HepG2 (cell line): ENCODE results near the gene GIPC3. TPM values are rescaled to one million over a fixed set of nuclear protein-coding genes. Genes with fewer than 3 reads are reported as not detected.

ENCODE experiments used
- ARNT ChIP-seq: fragments of 450-650 bp; IDR thresholded peaks from 2 replicates; pipeline ENCODE4 v1.6.1; 2017
- CREM ChIP-seq, 2 experiments: sonication (generic) in 1 of 2; formaldehyde crosslinking in 1 of 2; IDR thresholded peaks; 2 replicates each; pipeline versions ENCODE4 v1.4.0 to v1.6.1; 2016 to 2020; ENCODE audit warnings: antibody characterized with exemption in 1 of 2, mild to moderate bottlenecking in 1 of 2, missing genetic modification reagents in 1 of 2
- IRX3 ChIP-seq: sonication (generic); formaldehyde crosslinking; IDR thresholded peaks from 2 replicates; pipeline ENCODE4 v1.8.1; 2023; ENCODE audit warnings: mild to moderate bottlenecking, low read depth, missing genetic modification reagents, borderline replicate concordance
- POLR2A ChIP-seq, 2 experiments: IDR thresholded peaks; 2 replicates each; pipeline ENCODE4 v1.6.1; 2011; ENCODE audit warnings: low read depth in 2 of 2, low read length in 2 of 2, mild to moderate bottlenecking in 1 of 2, moderate library complexity in 1 of 2; ENCODE audit not compliant: insufficient read depth in 1 of 2
- SOX13 ChIP-seq, 3 experiments: fragments of 450-650 bp in 1 of 3; sonication (generic) in 1 of 3; formaldehyde crosslinking in 1 of 3; IDR thresholded peaks in 2 of 3; conservative IDR thresholded peaks in 1 of 3; 2 replicates each; pipeline versions ENCODE4 v1.5.0 to v1.6.1; 2016 to 2020; ENCODE audit warnings: antibody characterized with exemption in 1 of 3, mild to moderate bottlenecking in 1 of 3, missing compliant biosample characterization in 1 of 3, missing genetic modification reagents in 1 of 3, moderate library complexity in 1 of 3
- ZKSCAN1 ChIP-seq: fragments of 150-350 bp; IDR thresholded peaks from 2 replicates; pipeline ENCODE4 v1.6.1; 2014; ENCODE audit warnings: low read length
- ZNF331 ChIP-seq: sonication (generic); formaldehyde crosslinking; IDR thresholded peaks from 2 replicates; pipeline ENCODE4 v1.4.0; 2020; ENCODE audit warnings: missing genetic modification reagents
- ZNF333 ChIP-seq: sonication (generic); formaldehyde crosslinking; IDR thresholded peaks from 2 replicates; pipeline ENCODE4 v1.4.0; 2020; ENCODE audit warnings: mild to moderate bottlenecking, missing genetic modification reagents, borderline replicate concordance
- ZNF431 ChIP-seq: sonication (generic); formaldehyde crosslinking; IDR thresholded peaks from 2 replicates; pipeline ENCODE4 v1.9.0; 2022; ENCODE audit warnings: missing genetic modification reagents, low read depth, mild to moderate bottlenecking, borderline replicate concordance
- ZNF501 ChIP-seq: sonication (generic); formaldehyde crosslinking; IDR thresholded peaks from 2 replicates; pipeline ENCODE4 v1.5.1; 2020; ENCODE audit warnings: mild to moderate bottlenecking, moderate library complexity, missing genetic modification reagents
- ZNF605 ChIP-seq: sonication (generic); formaldehyde crosslinking; IDR thresholded peaks from 2 replicates; pipeline ENCODE4 v1.8.0; 2022; ENCODE audit warnings: mild to moderate bottlenecking, missing genetic modification reagents
- ZNF891 ChIP-seq: sonication (generic); formaldehyde crosslinking; IDR thresholded peaks from 2 replicates; pipeline ENCODE4 v1.5.0; 2020; ENCODE audit warnings: mild to moderate bottlenecking, missing genetic modification reagents
- polyA plus RNA-seq, 8 experiments: library from polyadenylated mRNA; depleted of rRNA in 3 of 8; stranded (reverse) in 7 of 8; unstranded in 1 of 8; fragments of >200 nt; fragmentation: Illumina TruSeq in 4 of 8; extraction: Trizol in 4 of 8; gene quantifications; 2 replicates each; pipeline versions ENCODE4 v1.2.1 to v1.2.3, GENCODE V29; 2011 to 2016; ENCODE audit warnings: low read depth in 4 of 8, missing spikeins in 1 of 8, mixed read lengths in 1 of 8; ENCODE audit not compliant: insufficient read depth in 1 of 8
- total RNA-seq, 5 experiments: library from RNA; depleted of rRNA; stranded (reverse); fragments of >200 nt; fragmentation: Illumina TruSeq; extraction: Trizol; gene quantifications; 2 replicates each; pipeline ENCODE4 v1.2.3, GENCODE V29; 2016; ENCODE audit warnings: low read depth in 1 of 5
- TF ChIP-seq, protein P1 (sequence below): sonication (generic); formaldehyde crosslinking; IDR thresholded peaks from 2 replicates; pipeline ENCODE4 v1.5.0; 2020; ENCODE audit warnings: mild to moderate bottlenecking, missing genetic modification reagents
- TF ChIP-seq, protein P2 (sequence below): sonication (generic); formaldehyde crosslinking; IDR thresholded peaks from 2 replicates; pipeline ENCODE4 v1.5.0; 2020; ENCODE audit warnings: mild to moderate bottlenecking, missing genetic modification reagents, borderline replicate concordance
- TF ChIP-seq, protein P3 (sequence below): IDR thresholded peaks from 2 replicates; pipeline ENCODE4 v1.6.1; 2016; ENCODE audit warnings: low read depth, control low read depth
- TF ChIP-seq, protein P4 (sequence below): sonication (generic); formaldehyde crosslinking; IDR thresholded peaks from 2 replicates; pipeline ENCODE4 v1.4.0; 2020; ENCODE audit warnings: mild to moderate bottlenecking, missing genetic modification reagents

Gene GIPC3
- total and polyA plus RNA-seq, 2 of the 13 experiments (the other 11 are each of a cell fraction or from before 2014, with no cell fraction given): 0.05 TPM; not detected in 1

DNA sequence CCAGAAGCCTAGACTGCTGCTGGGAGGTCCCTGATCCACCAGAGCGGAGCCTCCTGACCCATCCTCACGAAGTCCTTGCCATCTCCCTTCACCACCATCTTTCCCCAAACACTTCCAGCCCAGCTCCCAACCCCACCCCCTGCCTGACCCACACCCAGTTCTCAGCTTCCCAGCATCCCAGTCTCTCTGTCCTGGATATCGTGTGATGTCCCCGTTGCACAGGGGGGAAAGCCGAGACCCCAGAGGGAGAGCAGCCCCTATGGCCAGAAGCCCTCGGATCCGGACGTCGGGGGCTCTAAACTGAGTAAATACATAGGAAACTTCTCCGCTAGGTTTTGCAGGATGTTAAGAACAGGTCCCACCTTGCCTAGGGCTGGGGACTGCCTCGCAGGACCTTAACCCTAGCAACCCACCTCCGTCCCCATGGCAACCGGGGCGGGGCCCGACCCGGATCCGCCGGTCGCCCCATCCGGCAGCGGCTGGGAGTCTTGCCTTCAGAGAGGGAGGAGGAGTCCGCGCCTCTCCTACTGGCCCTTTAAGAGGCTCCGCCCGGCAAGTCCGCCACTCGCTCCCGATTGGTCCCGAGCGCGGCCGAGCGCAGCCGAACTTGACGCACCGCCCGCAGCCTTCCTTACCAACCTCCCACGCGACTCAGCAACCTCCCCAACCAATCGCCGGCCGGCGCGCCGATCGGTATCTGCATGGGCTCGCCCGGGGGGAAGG is 13.0 kb upstream of the GIPC3 start (continued):
- TF ChIP-seq, protein P1, sequence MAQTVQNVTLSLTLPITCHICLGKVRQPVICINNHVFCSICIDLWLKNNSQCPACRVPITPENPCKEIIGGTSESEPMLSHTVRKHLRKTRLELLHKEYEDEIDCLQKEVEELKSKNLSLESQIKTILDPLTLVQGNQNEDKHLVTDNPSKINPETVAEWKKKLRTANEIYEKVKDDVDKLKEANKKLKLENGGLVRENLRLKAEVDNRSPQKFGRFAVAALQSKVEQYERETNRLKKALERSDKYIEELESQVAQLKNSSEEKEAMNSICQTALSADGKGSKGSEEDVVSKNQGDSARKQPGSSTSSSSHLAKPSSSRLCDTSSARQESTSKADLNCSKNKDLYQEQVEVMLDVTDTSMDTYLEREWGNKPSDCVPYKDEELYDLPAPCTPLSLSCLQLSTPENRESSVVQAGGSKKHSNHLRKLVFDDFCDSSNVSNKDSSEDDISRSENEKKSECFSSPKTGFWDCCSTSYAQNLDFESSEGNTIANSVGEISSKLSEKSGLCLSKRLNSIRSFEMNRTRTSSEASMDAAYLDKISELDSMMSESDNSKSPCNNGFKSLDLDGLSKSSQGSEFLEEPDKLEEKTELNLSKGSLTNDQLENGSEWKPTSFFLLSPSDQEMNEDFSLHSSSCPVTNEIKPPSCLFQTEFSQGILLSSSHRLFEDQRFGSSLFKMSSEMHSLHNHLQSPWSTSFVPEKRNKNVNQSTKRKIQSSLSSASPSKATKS: no peak
- TF ChIP-seq ZNF331 (CRISPR knock-in tag) (no peak), IRX3 (CRISPR knock-in tag) (no peak), ARNT (no peak), ZNF891 (CRISPR knock-in tag) (no peak), SOX13 (IDR thresholded peaks at IDR 0.05) (0 out of 2 replicates have a peak, but pooled peaks have one; percentile 42), SOX13 (CRISPR knock-in tag; conservative IDR thresholded peaks at IDR 0.05 in 1 of 2, IDR thresholded peaks at IDR 0.05 in 1 of 2) (no peak), POLR2A (IDR thresholded peaks at IDR 0.05; ENCODE audit: insufficient read depth in 1 of 2, low read depth in 2 of 2, low read length in 2 of 2) (no peak), ZNF431 (no peak), ZKSCAN1 (no peak), ZNF333 (CRISPR knock-in tag) (no peak), ZNF605 (no peak), ZNF501 (CRISPR knock-in tag) (peak; percentile 43; the same call in 1 of the 2 replicates), CREM (IDR thresholded peaks at IDR 0.05) (peak; percentile 51), CREM (CRISPR knock-in tag; IDR thresholded peaks at IDR 0.05) (no peak)
- TF ChIP-seq, protein P2, sequence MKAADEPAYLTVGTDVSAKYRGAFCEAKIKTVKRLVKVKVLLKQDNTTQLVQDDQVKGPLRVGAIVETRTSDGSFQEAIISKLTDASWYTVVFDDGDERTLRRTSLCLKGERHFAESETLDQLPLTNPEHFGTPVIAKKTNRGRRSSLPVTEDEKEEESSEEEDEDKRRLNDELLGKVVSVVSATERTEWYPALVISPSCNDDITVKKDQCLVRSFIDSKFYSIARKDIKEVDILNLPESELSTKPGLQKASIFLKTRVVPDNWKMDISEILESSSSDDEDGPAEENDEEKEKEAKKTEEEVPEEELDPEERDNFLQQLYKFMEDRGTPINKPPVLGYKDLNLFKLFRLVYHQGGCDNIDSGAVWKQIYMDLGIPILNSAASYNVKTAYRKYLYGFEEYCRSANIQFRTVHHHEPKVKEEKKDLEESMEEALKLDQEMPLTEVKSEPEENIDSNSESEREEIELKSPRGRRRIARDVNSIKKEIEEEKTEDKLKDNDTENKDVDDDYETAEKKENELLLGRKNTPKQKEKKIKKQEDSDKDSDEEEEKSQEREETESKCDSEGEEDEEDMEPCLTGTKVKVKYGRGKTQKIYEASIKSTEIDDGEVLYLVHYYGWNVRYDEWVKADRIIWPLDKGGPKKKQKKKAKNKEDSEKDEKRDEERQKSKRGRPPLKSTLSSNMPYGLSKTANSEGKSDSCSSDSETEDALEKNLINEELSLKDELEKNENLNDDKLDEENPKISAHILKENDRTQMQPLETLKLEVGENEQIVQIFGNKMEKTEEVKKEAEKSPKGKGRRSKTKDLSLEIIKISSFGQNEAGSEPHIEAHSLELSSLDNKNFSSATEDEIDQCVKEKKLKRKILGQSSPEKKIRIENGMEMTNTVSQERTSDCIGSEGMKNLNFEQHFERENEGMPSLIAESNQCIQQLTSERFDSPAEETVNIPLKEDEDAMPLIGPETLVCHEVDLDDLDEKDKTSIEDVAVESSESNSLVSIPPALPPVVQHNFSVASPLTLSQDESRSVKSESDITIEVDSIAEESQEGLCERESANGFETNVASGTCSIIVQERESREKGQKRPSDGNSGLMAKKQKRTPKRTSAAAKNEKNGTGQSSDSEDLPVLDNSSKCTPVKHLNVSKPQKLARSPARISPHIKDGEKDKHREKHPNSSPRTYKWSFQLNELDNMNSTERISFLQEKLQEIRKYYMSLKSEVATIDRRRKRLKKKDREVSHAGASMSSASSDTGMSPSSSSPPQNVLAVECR (CRISPR knock-in tag): peak; percentile 56; the same call in 1 of the 2 replicates
- TF ChIP-seq, protein P3, sequence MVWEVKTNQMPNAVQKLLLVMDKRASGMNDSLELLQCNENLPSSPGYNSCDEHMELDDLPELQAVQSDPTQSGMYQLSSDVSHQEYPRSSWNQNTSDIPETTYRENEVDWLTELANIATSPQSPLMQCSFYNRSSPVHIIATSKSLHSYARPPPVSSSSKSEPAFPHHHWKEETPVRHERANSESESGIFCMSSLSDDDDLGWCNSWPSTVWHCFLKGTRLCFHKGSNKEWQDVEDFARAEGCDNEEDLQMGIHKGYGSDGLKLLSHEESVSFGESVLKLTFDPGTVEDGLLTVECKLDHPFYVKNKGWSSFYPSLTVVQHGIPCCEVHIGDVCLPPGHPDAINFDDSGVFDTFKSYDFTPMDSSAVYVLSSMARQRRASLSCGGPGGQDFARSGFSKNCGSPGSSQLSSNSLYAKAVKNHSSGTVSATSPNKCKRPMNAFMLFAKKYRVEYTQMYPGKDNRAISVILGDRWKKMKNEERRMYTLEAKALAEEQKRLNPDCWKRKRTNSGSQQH (CRISPR knock-in tag): no peak
- TF ChIP-seq, protein P4, sequence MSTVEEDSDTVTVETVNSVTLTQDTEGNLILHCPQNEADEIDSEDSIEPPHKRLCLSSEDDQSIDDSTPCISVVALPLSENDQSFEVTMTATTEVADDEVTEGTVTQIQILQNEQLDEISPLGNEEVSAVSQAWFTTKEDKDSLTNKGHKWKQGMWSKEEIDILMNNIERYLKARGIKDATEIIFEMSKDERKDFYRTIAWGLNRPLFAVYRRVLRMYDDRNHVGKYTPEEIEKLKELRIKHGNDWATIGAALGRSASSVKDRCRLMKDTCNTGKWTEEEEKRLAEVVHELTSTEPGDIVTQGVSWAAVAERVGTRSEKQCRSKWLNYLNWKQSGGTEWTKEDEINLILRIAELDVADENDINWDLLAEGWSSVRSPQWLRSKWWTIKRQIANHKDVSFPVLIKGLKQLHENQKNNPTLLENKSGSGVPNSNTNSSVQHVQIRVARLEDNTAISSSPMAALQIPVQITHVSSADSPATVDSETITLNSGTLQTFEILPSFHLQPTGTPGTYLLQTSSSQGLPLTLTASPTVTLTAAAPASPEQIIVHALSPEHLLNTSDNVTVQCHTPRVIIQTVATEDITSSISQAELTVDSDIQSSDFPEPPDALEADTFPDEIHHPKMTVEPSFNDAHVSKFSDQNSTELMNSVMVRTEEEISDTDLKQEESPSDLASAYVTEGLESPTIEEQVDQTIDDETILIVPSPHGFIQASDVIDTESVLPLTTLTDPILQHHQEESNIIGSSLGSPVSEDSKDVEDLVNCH (CRISPR knock-in tag): no peak
